ENCODE data around the gene CHRNA1.

CHRNA1 gene

GRCh38 chr2:174784909-174785308, 20.6 kb upstream of the CHRNA1 start:
- Histone ChIP-seq H3K9me3 (ENCODE audit: insufficient read depth, low read length) (no peaks in the 10 kb centered on the region), H4K20me1 (ENCODE audit: low read depth, low read length) (no peaks in the 10 kb centered on the region), H3K27ac (ENCODE audit: low read depth, low read length) (no peak overlapping the region), H3K79me2 (ENCODE audit: insufficient read depth, low read length) (no peaks in the 10 kb centered on the region), H3K36me3 (ENCODE audit: low read length) (no peaks in the 10 kb centered on the region), H2AFZ (ENCODE audit: low read depth, low read length, severe bottlenecking) (no peak overlapping the region), H3K27me3 (ENCODE audit: low read length) (no peaks in the 10 kb centered on the region), H3K9me2 (replicated peaks; ENCODE audit: insufficient read depth, low read length) (no peaks in the 10 kb centered on the region), H3F3A (ENCODE audit: insufficient read depth) (no peaks in the 10 kb centered on the region), H3K4me3 (ENCODE audit: insufficient read depth, low read length, poor library complexity, severe bottlenecking) (no peak overlapping the region), H3K9ac (ENCODE audit: low read length) (no peak overlapping the region), H3K4me2 (ENCODE audit: low read depth, low read length, poor library complexity, severe bottlenecking) (no peak overlapping the region)
- TF ChIP-seq CTCF (IDR thresholded peaks at IDR 0.05; ENCODE audit: insufficient read depth, low read length, poor library complexity, severe bottlenecking) (no peak), EZH2phosphoT487 (conservative IDR thresholded peaks at IDR 0.05; ENCODE audit: low read length) (no peak)

GRCh38 chr2:174784316-174784715, 20.0 kb upstream of the CHRNA1 start:
- H3K27me3 ChIP-seq (ENCODE audit: low read length), result no peaks in the 10 kb centered on the region
- TF ChIP-seq EZH2phosphoT487 (conservative IDR thresholded peaks at IDR 0.05; ENCODE audit: low read length) (no peak), CTCF (IDR thresholded peaks at IDR 0.05; ENCODE audit: insufficient read depth, low read length, poor library complexity, severe bottlenecking) (no peak)
- no peaks in the 10 kb centered on the region for H3K36me3 ChIP-seq (ENCODE audit: low read length)
- no peaks in the 10 kb centered on the region for H3F3A ChIP-seq (ENCODE audit: insufficient read depth)
- no peak overlapping the region for H3K9ac ChIP-seq (ENCODE audit: low read length)
- no peak overlapping the region for H2AFZ ChIP-seq (ENCODE audit: low read depth, low read length, severe bottlenecking)
- no peak overlapping the region for H3K4me3 ChIP-seq (ENCODE audit: insufficient read depth, low read length, poor library complexity, severe bottlenecking)
- H3K9me2 ChIP-seq (replicated peaks; ENCODE audit: insufficient read depth, low read length), result no peaks in the 10 kb centered on the region
- no peaks in the 10 kb centered on the region for H3K9me3 ChIP-seq (ENCODE audit: insufficient read depth, low read length)
- H3K27ac ChIP-seq (ENCODE audit: low read depth, low read length), result no peak overlapping the region
- no peaks in the 10 kb centered on the region for H4K20me1 ChIP-seq (ENCODE audit: low read depth, low read length)
- no peak overlapping the region for H3K4me2 ChIP-seq (ENCODE audit: low read depth, low read length, poor library complexity, severe bottlenecking)
- no peaks in the 10 kb centered on the region for H3K79me2 ChIP-seq (ENCODE audit: insufficient read depth, low read length)

- TF ChIP-seq CTCF (IDR thresholded peaks at IDR 0.05; ENCODE audit: insufficient read depth, low read length, poor library complexity, severe bottlenecking), result no peak
- TF ChIP-seq EZH2phosphoT487 (conservative IDR thresholded peaks at IDR 0.05; ENCODE audit: low read length), result no peak
- Histone ChIP-seq H3K27ac (ENCODE audit: low read depth, low read length) (no peak overlapping the region), H3F3A (ENCODE audit: insufficient read depth) (no peaks in the 10 kb centered on the region)
Observed at GRCh38 chr2:174781996-174782395, 17.7 kb upstream of the CHRNA1 start.

More at GRCh38 chr2:174781996-174782395, 17.7 kb upstream of the CHRNA1 start:
- no peaks in the 10 kb centered on the region for H3K9me3 ChIP-seq (ENCODE audit: insufficient read depth, low read length)
- no peaks in the 10 kb centered on the region for H3K79me2 ChIP-seq (ENCODE audit: insufficient read depth, low read length)
- H3K9ac ChIP-seq (ENCODE audit: low read length), result no peak overlapping the region
- H3K36me3 ChIP-seq (ENCODE audit: low read length), result no peaks in the 10 kb centered on the region
- H3K9me2 ChIP-seq (replicated peaks; ENCODE audit: insufficient read depth, low read length), result no peaks in the 10 kb centered on the region
- H3K27me3 ChIP-seq (ENCODE audit: low read length), result no peaks in the 10 kb centered on the region
- H3K4me3 ChIP-seq (ENCODE audit: insufficient read depth, low read length, poor library complexity, severe bottlenecking), result no peak overlapping the region
- no peak overlapping the region for H3K4me2 ChIP-seq (ENCODE audit: low read depth, low read length, poor library complexity, severe bottlenecking)
- H2AFZ ChIP-seq (ENCODE audit: low read depth, low read length, severe bottlenecking), result no peak overlapping the region
- no peaks in the 10 kb centered on the region for H4K20me1 ChIP-seq (ENCODE audit: low read depth, low read length)

All from SU-DHL-6 (cell line).